ENCODE measurements around the gene ZNF646.

ZNF646 gene

DNA sequence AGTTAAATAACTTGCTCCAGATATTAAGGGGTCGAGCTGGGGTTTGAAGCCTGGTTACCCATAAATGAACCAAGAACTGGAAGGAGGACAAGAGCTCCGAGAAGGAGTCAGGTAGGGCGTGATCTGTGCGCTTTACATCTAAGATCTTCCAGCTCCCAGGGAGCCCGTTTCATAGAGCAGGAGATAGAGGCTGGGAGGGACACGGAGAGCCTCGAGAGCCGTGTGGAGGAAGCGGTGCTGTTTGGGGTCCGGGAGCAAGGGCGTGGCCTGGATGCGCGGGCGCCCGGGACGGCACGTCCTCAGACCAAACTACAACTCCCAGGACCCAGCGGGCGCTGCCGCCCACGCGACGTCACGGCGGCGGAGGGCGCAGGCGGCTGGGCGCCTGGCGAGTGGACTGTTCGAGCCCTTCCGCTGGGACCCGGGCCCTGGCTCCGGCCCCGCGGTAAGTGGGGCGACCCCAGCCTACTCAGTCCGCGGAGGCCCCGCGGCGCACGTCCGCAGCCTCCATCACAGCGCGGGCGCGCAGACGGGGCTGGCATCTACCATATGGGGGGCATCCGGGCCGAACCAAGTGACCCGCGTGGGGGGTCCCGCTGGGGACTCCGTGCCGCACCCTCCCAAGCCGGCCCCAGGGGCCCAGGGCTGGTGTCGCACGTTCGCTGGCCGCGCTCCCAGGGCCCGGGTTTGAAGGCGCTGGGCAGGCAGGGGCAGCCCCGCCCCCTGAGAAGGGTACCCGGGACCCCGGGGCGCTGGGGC, 34.0 kb downstream of the ZNF646 start, which contains the start of gene BCKDK:
BCKDK (plus strand) TSS at position 352 of the 759 bp plus-strand sequence. CDS start 838 bp downstream, outside the sequence.
- DNase-seq (ENCODE audit: low spot score), result peak; percentile 96
- TF ChIP-seq, protein P1, sequence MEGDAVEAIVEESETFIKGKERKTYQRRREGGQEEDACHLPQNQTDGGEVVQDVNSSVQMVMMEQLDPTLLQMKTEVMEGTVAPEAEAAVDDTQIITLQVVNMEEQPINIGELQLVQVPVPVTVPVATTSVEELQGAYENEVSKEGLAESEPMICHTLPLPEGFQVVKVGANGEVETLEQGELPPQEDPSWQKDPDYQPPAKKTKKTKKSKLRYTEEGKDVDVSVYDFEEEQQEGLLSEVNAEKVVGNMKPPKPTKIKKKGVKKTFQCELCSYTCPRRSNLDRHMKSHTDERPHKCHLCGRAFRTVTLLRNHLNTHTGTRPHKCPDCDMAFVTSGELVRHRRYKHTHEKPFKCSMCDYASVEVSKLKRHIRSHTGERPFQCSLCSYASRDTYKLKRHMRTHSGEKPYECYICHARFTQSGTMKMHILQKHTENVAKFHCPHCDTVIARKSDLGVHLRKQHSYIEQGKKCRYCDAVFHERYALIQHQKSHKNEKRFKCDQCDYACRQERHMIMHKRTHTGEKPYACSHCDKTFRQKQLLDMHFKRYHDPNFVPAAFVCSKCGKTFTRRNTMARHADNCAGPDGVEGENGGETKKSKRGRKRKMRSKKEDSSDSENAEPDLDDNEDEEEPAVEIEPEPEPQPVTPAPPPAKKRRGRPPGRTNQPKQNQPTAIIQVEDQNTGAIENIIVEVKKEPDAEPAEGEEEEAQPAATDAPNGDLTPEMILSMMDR (IDR thresholded peaks at IDR 0.05; ENCODE audit: extremely low read depth, missing control alignments), result no peak

DNA sequence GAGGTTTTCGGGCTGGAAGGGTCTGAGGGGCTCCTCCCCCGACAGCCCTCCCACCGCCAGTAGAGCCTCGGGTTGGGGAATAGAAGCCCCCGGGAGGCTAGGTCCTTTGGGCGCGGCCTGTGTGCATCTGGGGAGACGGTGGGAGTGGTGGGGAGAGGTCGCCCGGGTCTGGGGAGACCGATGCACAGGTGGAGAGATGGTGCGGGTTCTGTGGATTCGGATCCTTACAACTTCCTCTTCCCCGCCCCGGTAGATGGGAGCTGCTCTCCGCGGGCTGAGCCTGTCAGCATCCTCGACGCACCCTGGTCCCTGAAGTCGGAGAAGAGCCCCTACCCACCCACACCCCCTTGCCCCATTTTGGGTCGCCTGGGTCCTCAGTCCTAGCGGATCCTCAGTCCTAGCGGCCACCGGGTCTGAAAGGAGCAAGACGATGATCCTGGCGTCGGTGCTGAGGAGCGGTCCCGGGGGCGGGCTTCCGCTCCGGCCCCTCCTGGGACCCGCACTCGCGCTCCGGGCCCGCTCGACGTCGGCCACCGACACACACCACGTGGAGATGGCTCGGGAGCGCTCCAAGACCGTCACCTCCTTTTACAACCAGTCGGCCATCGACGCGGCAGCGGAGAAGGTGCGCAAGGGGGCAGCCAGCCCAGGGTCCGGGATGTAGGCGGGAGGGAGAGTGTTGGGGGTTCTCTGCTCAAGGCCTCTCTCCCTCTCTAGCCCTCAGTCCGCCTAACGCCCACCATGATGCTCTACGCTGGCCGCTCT, 34.8 kb downstream of the ZNF646 start:
- no peak for DNase-seq (ENCODE audit: low spot score)
- TF ChIP-seq, protein P1 (IDR thresholded peaks at IDR 0.05; ENCODE audit: extremely low read depth, missing control alignments), result no peak

DNA sequence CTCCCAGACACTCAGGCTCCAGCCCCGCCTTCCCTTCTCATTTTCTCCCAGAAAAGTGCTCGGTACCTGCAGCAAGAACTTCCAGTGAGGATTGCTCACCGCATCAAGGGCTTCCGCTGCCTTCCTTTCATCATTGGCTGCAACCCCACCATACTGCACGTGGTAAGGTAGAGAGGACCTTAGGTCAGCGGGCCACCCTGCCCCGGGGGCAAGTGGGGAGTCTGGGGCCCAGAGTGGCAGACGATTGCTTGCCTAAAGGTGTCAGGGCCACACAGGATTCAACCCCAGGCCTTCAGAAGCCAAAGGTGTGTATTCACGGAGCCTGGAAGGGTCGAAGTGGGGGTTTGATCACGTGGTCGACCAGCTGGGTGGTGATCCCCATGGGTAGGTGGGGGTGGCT, 35.4 kb downstream of the ZNF646 start:
- DNase-seq (ENCODE audit: low spot score), result no peak
- TF ChIP-seq, protein P1 (IDR thresholded peaks at IDR 0.05; ENCODE audit: extremely low read depth, missing control alignments), result no peak

DNA sequence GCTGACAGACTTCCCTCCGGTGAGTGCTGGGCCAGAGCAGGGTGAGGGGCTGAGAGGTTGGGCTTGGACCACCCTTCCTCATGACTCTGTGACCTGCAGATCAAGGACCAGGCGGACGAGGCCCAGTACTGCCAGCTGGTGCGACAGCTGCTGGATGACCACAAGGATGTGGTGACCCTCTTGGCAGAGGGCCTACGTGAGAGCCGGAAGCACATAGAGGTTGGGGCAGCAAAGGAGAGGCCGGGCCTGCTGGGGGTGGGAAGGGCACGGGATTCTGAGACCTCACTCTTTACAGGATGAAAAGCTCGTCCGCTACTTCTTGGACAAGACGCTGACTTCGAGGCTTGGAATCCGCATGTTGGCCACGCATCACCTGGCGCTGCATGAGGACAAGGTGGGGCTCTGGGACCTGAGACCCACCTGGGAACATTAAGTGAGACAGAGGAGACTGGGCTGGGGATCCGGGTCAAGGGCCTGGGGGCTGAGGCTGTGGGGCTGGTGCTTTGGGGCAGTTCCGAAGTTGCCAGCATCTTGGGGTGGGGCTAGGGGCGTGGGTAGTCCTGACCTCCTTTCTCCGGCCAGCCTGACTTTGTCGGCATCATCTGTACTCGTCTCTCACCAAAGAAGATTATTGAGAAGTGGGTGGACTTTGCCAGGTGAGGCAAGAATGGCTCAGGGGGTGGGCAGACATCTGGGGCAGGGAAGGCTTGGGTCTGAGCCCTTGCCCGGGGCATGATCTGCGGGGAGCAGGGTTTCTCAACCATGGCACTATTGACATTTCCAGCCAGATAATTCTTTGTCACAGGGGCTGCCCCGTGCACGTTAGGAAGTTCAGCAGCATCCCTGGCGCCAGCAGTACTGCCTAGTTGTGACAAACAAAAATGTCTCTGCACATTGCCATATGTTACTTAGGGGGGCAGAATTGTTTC, 36.1 kb downstream of the ZNF646 start:
- TF ChIP-seq, protein P1 (IDR thresholded peaks at IDR 0.05; ENCODE audit: extremely low read depth, missing control alignments), result no peak
- no peak for DNase-seq (ENCODE audit: low spot score)

DNA sequence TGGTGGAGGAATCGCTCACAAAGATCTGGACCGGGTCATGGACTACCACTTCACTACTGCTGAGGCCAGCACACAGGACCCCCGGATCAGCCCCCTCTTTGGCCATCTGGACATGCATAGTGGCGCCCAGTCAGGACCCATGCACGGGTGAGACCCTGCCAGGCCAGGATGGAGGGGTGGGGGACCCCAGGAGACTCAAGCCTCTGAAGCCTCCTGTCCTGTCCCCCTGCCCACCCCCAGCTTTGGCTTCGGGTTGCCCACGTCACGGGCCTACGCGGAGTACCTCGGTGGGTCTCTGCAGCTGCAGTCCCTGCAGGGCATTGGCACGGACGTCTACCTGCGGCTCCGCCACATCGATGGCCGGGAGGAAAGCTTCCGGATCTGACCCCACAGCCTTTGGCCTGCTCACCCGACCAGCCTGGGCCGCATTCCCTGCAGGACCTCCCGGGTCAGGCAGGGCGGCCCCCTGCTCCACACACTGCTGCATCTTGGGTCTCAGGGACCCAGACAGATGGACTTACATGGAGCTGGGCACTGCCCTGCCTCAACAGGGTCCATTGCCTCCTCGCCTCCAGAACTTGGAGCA, 37.8 kb downstream of the ZNF646 start:
- no peak for DNase-seq (ENCODE audit: low spot score)
- TF ChIP-seq, protein P1 (IDR thresholded peaks at IDR 0.05; ENCODE audit: extremely low read depth, missing control alignments), result no peak

DNA sequence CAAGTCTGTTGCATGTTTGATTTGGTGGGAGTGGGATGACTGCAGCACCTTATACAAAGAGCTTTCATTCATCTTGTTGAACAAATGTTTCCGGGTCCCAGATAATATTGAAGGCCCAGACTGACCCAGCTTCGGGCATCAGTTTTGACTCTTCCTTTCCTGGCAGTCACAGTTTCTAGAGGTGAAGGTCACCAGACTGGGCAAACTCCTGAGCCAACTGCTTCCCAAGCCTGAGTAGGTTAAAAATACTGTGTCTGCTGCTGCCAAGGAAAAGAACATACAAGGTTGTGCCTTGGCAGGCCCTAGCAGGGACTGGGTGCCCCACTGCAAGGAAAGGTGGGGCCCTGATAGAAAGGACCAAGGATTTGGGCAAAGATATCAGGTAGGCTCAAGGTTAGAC, 38.5 kb downstream of the ZNF646 start:
- DNase-seq (ENCODE audit: low spot score), result no peak
- TF ChIP-seq, protein P1 (IDR thresholded peaks at IDR 0.05; ENCODE audit: extremely low read depth, missing control alignments), result no peak

Data from GM20000 (cell line).